ENCODE data around the gene SLC16A12.

Gene SLC16A12

GRCh38 chr10:89388806-89389205 lies 146.6 kb downstream of the SLC16A12 start:
- Histone ChIP-seq H3K27ac (no peak overlapping the region), H3K27me3 (replicated peaks) (no peaks in the 10 kb centered on the region), H3K4me3 (ENCODE audit: low read depth, low read length) (no peak overlapping the region), H3K36me3 (replicated peaks) (no peaks in the 10 kb centered on the region)
- TF ChIP-seq CTCF (IDR thresholded peaks at IDR 0.05; ENCODE audit: low read depth, low read length, missing control alignments): no peak
- DNase-seq: no peak
- in situ Hi-C loops (cut with HindIII; ENCODE audit: low pct_ligation_motif_present, low sequenced_read_pairs): no loop called here

GRCh38 chr10:89384474-89385340 lies 150.7 kb downstream of the SLC16A12 start:
- H3K36me3 ChIP-seq (replicated peaks): no peaks in the 10 kb centered on the region
- in situ Hi-C loops (cut with HindIII; ENCODE audit: low pct_ligation_motif_present, low sequenced_read_pairs): no loop called here
- no peaks in the 10 kb centered on the region for H3K27me3 ChIP-seq (replicated peaks)
- no peak for TF ChIP-seq CTCF (IDR thresholded peaks at IDR 0.05; ENCODE audit: low read depth, low read length, missing control alignments)
- no peak overlapping the region for H3K4me3 ChIP-seq (ENCODE audit: low read depth, low read length)
- H3K27ac ChIP-seq: no peak overlapping the region
- DNase-seq: no peak

GRCh38 chr10:89382757-89383156 lies 152.6 kb downstream of the SLC16A12 start:
- no peaks in the 10 kb centered on the region for H3K27me3 ChIP-seq (replicated peaks)
- no peak overlapping the region for H3K27ac ChIP-seq
- no peaks in the 10 kb centered on the region for H3K36me3 ChIP-seq (replicated peaks)
- DNase-seq: no peak
- TF ChIP-seq CTCF (IDR thresholded peaks at IDR 0.05; ENCODE audit: low read depth, low read length, missing control alignments): no peak
- no peak overlapping the region for H3K4me3 ChIP-seq (ENCODE audit: low read depth, low read length)
- in situ Hi-C loops (cut with HindIII; ENCODE audit: low pct_ligation_motif_present, low sequenced_read_pairs): no loop called here

Measured in brain microvascular endothelial cell (primary cell).